ENCODE measurements around the gene PTH1R.
"Not testable (repeated sequence)": the region's sequence is repeated elsewhere in the genome, so short reads cannot be mapped to it uniquely, and the experiment has no call there.

The PTH1R gene

DNA sequence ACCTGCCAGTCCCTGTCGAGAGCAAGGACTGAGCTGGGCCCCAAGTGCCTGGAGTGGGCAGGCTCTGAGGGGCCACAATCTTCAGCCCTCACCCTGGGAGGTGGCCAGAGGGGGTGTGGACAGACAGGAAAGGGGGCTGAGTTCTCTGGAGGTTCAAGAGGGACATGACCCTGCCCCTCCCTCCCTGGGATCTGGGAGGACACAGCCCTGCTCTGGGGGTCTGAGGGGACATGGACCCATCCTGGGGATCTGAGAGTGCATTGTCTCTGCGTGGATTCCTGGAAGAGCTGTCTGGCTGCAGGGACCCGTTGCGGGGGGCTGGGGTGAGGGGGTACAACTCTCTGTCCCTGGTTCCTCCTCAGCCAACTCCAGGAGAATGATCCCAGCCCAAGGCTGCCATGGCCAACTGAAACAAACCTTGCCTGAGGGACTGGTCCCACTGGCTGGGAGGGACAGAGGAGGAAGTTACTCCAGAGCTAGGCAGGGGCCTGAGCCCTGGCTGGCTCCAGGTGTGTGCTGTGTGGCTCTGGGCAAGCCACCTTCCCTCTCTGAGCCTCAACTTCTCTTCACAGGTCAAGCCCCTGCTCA is 29.0 kb downstream of the PTH1R start:
- peaks cover 22% of the 10 kb centered on the region for H3K4me1 ChIP-seq (ENCODE audit: insufficient read depth, insufficient read length)
- H3K27me3 ChIP-seq (ENCODE audit: insufficient read depth, insufficient read length), result no peaks in the 10 kb centered on the region
- H3K9me3 ChIP-seq (ENCODE audit: insufficient read depth, low read length), result no peaks in the 10 kb centered on the region
- no peak for TF ChIP-seq ZNF274 (IDR thresholded peaks at IDR 0.05; ENCODE audit: low read depth, low read length)
- TF ChIP-seq YY1 (IDR thresholded peaks at IDR 0.05; ENCODE audit: insufficient read depth, insufficient read length), result no peak
- no peak for TF ChIP-seq SUZ12 (IDR thresholded peaks at IDR 0.05; ENCODE audit: extremely low read depth, insufficient read depth, insufficient read length)
- H3K36me3 ChIP-seq (ENCODE audit: insufficient read depth, insufficient read length, low read length), result peaks cover 5% of the 10 kb centered on the region
- DNase-seq (ENCODE audit: low read depth, low spot score), result no peak
- no peak overlapping the region for H3K9ac ChIP-seq (ENCODE audit: insufficient read length, low read depth)
- no peak overlapping the region for H3K4me3 ChIP-seq (ENCODE audit: insufficient read length, low read depth)

GRCh38 chr3:46907271-46907670 is 29.8 kb downstream of the PTH1R start:
- H3K27me3 ChIP-seq (ENCODE audit: insufficient read depth, insufficient read length), result no peaks in the 10 kb centered on the region
- H3K4me1 ChIP-seq (ENCODE audit: insufficient read depth, insufficient read length), result peaks cover 22% of the 10 kb centered on the region
- H3K36me3 ChIP-seq (ENCODE audit: insufficient read depth, insufficient read length, low read length), result no peaks in the 10 kb centered on the region
- TF ChIP-seq YY1 (IDR thresholded peaks at IDR 0.05; ENCODE audit: insufficient read depth, insufficient read length) (no peak), ZNF274 (IDR thresholded peaks at IDR 0.05; ENCODE audit: low read depth, low read length) (no peak), SUZ12 (IDR thresholded peaks at IDR 0.05; ENCODE audit: extremely low read depth, insufficient read depth, insufficient read length) (no peak)
- H3K4me3 ChIP-seq (ENCODE audit: insufficient read length, low read depth), result no peak overlapping the region
- H3K9me3 ChIP-seq (ENCODE audit: insufficient read depth, low read length), result no peaks in the 10 kb centered on the region
- no peak overlapping the region for H3K9ac ChIP-seq (ENCODE audit: insufficient read length, low read depth)
- DNase-seq (ENCODE audit: low read depth, low spot score), result no peak

- Histone ChIP-seq H3K27me3 (ENCODE audit: insufficient read depth, insufficient read length) (no peaks in the 10 kb centered on the region), H3K4me3 (ENCODE audit: insufficient read length, low read depth) (no peak overlapping the region), H3K36me3 (ENCODE audit: insufficient read depth, insufficient read length, low read length) (no peaks in the 10 kb centered on the region), H3K9ac (ENCODE audit: insufficient read length, low read depth) (no peak overlapping the region), H3K9me3 (ENCODE audit: insufficient read depth, low read length) (no peaks in the 10 kb centered on the region), H3K4me1 (ENCODE audit: insufficient read depth, insufficient read length) (peaks cover 22% of the 10 kb centered on the region)
- DNase-seq (ENCODE audit: low read depth, low spot score), result no peak
- TF ChIP-seq ZNF274 (IDR thresholded peaks at IDR 0.05; ENCODE audit: low read depth, low read length), result no peak
- TF ChIP-seq SUZ12 (IDR thresholded peaks at IDR 0.05; ENCODE audit: extremely low read depth, insufficient read depth, insufficient read length), result no peak
- no peak for TF ChIP-seq YY1 (IDR thresholded peaks at IDR 0.05; ENCODE audit: insufficient read depth, insufficient read length)
These were observed 30.4 kb downstream of the PTH1R start for GRCh38 chr3:46907960-46908293.

GRCh38 chr3:46908294-46908985 is 30.9 kb downstream of the PTH1R start:
- peak overlapping the region; percentile 12 for H3K9ac ChIP-seq (ENCODE audit: insufficient read length, low read depth)
- no peak overlapping the region for H3K4me3 ChIP-seq (ENCODE audit: insufficient read length, low read depth)
- DNase-seq (ENCODE audit: low read depth, low spot score), result no peak
- H3K36me3 ChIP-seq (ENCODE audit: insufficient read depth, insufficient read length, low read length), result no peaks in the 10 kb centered on the region
- no peaks in the 10 kb centered on the region for H3K9me3 ChIP-seq (ENCODE audit: insufficient read depth, low read length)
- H3K4me1 ChIP-seq (ENCODE audit: insufficient read depth, insufficient read length), result peaks cover 19% of the 10 kb centered on the region
- H3K27me3 ChIP-seq (ENCODE audit: insufficient read depth, insufficient read length), result no peaks in the 10 kb centered on the region
- TF ChIP-seq ZNF274 (IDR thresholded peaks at IDR 0.05; ENCODE audit: low read depth, low read length), result no peak
- TF ChIP-seq SUZ12 (IDR thresholded peaks at IDR 0.05; ENCODE audit: extremely low read depth, insufficient read depth, insufficient read length), result no peak
- TF ChIP-seq YY1 (IDR thresholded peaks at IDR 0.05; ENCODE audit: insufficient read depth, insufficient read length), result no peak

GRCh38 chr3:46908986-46909534 is 31.5 kb downstream of the PTH1R start:
- peak overlapping the region; percentile 28 for H3K9ac ChIP-seq (ENCODE audit: insufficient read length, low read depth)
- TF ChIP-seq ZNF274 (IDR thresholded peaks at IDR 0.05; ENCODE audit: low read depth, low read length), result no peak
- no peak for TF ChIP-seq SUZ12 (IDR thresholded peaks at IDR 0.05; ENCODE audit: extremely low read depth, insufficient read depth, insufficient read length)
- TF ChIP-seq YY1 (IDR thresholded peaks at IDR 0.05; ENCODE audit: insufficient read depth, insufficient read length), result no peak
- H3K36me3 ChIP-seq (ENCODE audit: insufficient read depth, insufficient read length, low read length), result peaks cover 2% of the 10 kb centered on the region
- H3K9me3 ChIP-seq (ENCODE audit: insufficient read depth, low read length), result no peaks in the 10 kb centered on the region
- H3K27me3 ChIP-seq (ENCODE audit: insufficient read depth, insufficient read length), result no peaks in the 10 kb centered on the region
- no peak for DNase-seq (ENCODE audit: low read depth, low spot score)
- H3K4me1 ChIP-seq (ENCODE audit: insufficient read depth, insufficient read length), result peaks cover 19% of the 10 kb centered on the region
- no peak overlapping the region for H3K4me3 ChIP-seq (ENCODE audit: insufficient read length, low read depth)

- Histone ChIP-seq H3K4me1 (ENCODE audit: insufficient read depth, insufficient read length) (peaks cover 15% of the 10 kb centered on the region), H3K9me3 (ENCODE audit: insufficient read depth, low read length) (no peaks in the 10 kb centered on the region), H3K36me3 (ENCODE audit: insufficient read depth, insufficient read length, low read length) (peaks cover 2% of the 10 kb centered on the region), H3K9ac (ENCODE audit: insufficient read length, low read depth) (peak overlapping the region; percentile 37), H3K4me3 (ENCODE audit: insufficient read length, low read depth) (no peak overlapping the region), H3K27me3 (ENCODE audit: insufficient read depth, insufficient read length) (no peaks in the 10 kb centered on the region)
- TF ChIP-seq ZNF274 (IDR thresholded peaks at IDR 0.05; ENCODE audit: low read depth, low read length), result no peak
- TF ChIP-seq SUZ12 (IDR thresholded peaks at IDR 0.05; ENCODE audit: extremely low read depth, insufficient read depth, insufficient read length), result no peak
- TF ChIP-seq YY1 (IDR thresholded peaks at IDR 0.05; ENCODE audit: insufficient read depth, insufficient read length), result no peak
- peak; percentile 80 for DNase-seq (ENCODE audit: low read depth, low spot score)
These were observed 32.1 kb downstream of the PTH1R start for GRCh38 chr3:46909535-46910161.

DNA sequence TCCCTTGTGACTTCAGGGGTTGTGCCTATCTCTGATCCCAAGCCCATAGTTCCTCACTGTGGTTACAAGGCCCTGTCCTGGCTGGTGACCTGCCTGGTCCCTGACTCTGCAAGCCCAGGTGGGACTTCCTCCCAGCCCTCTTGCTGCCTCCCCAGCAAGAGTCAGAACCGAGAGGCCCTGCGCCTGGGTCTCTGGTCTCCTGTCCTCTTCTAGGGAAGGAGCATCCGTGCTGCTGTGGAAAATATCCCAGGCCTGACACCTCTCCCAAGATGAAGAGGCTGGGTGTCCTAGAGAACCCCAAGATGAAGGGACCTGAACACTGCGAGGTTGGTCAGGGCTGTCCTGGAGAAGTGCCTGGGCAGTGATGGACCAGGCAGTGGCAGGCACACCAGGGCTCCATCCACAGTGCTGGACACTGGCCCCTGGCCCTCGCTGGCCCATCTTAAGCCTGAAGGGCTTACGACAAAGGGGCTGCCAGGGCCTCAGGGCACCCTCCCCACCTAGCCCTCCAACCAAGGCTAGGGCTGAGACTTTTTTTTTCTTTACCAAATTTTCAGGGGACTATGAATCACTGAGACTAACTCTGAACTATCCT is 32.7 kb downstream of the PTH1R start:
- peaks cover 15% of the 10 kb centered on the region for H3K4me1 ChIP-seq (ENCODE audit: insufficient read depth, insufficient read length)
- no peaks in the 10 kb centered on the region for H3K9me3 ChIP-seq (ENCODE audit: insufficient read depth, low read length)
- TF ChIP-seq YY1 (IDR thresholded peaks at IDR 0.05; ENCODE audit: insufficient read depth, insufficient read length), result no peak
- no peak for TF ChIP-seq SUZ12 (IDR thresholded peaks at IDR 0.05; ENCODE audit: extremely low read depth, insufficient read depth, insufficient read length)
- no peak for TF ChIP-seq ZNF274 (IDR thresholded peaks at IDR 0.05; ENCODE audit: low read depth, low read length)
- H3K4me3 ChIP-seq (ENCODE audit: insufficient read length, low read depth), result no peak overlapping the region
- peaks cover 5% of the 10 kb centered on the region for H3K36me3 ChIP-seq (ENCODE audit: insufficient read depth, insufficient read length, low read length)
- no peak for DNase-seq (ENCODE audit: low read depth, low spot score)
- peak overlapping the region; percentile 37 for H3K9ac ChIP-seq (ENCODE audit: insufficient read length, low read depth)
- no peaks in the 10 kb centered on the region for H3K27me3 ChIP-seq (ENCODE audit: insufficient read depth, insufficient read length)

DNA sequence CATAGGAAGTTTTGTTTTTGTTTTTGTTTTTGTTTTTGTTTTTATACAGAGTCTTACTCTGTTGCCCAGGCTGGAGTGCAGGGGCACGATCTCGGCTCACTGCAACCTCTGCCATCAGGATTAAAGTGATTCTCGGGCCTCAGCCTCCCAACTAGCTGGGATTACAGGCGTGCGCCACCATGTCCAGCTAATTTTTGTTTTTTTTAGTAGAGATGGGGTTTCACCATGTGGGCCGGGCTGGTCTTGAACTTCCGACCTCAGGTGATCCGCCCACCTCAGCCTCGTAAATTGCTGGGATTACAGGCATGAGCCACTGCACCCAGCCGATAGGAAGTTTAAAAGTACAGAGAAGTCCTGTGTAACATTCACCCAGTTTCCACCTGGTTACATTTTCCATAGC is 33.4 kb downstream of the PTH1R start:
- H3K4me3 ChIP-seq (ENCODE audit: insufficient read length, low read depth); H3K27me3 ChIP-seq (ENCODE audit: insufficient read depth, insufficient read length); H3K9ac ChIP-seq (ENCODE audit: insufficient read length, low read depth); H3K36me3 ChIP-seq (ENCODE audit: insufficient read depth, insufficient read length, low read length); H3K9me3 ChIP-seq (ENCODE audit: insufficient read depth, low read length); DNase-seq (ENCODE audit: low read depth, low spot score): not testable (repeated sequence)
- H3K4me1 ChIP-seq (ENCODE audit: insufficient read depth, insufficient read length), result peaks cover 15% of the 10 kb centered on the region
